ENCODE results near the gene DNAJC1.
"Not testable (repeated sequence)": the region's sequence is repeated elsewhere in the genome, so short reads cannot be mapped to it uniquely, and the experiment has no call there.

Gene DNAJC1

GRCh38 chr10:22003177-22003963 is at the start of gene DNAJC1:
Gene DNAJC1 (minus strand): TSS chr10:22003730. CDS start chr10:22003434, 296 bp downstream.
- peak; percentile 96 to 99 for DNase-seq (ENCODE audit: low read depth in 1 of 2, low spot score in 1 of 2)

- no peak for DNase-seq (ENCODE audit: low read depth in 1 of 2, low spot score in 1 of 2)
These were observed 49.5 kb upstream of the DNAJC1 start for GRCh38 chr10:22053048-22053447.

- no peak for DNase-seq (ENCODE audit: low read depth in 1 of 2, low spot score in 1 of 2)
These were observed 46.1 kb upstream of the DNAJC1 start for GRCh38 chr10:22049635-22050034.

- no peak for DNase-seq (ENCODE audit: low read depth in 1 of 2, low spot score in 1 of 2)
These were observed 44.3 kb upstream of the DNAJC1 start for GRCh38 chr10:22047812-22048211.

- no peak for DNase-seq (ENCODE audit: low read depth in 1 of 2, low spot score in 1 of 2)
These were observed 39.8 kb upstream of the DNAJC1 start for GRCh38 chr10:22043327-22043633.

GRCh38 chr10:22042557-22043326 is 39.2 kb upstream of the DNAJC1 start:
- no peak for DNase-seq (ENCODE audit: low read depth in 1 of 2, low spot score in 1 of 2)

GRCh38 chr10:22034333-22034732 is 30.8 kb upstream of the DNAJC1 start:
- no peak for DNase-seq (ENCODE audit: low read depth in 1 of 2, low spot score in 1 of 2)

GRCh38 chr10:22032268-22032667 is 28.7 kb upstream of the DNAJC1 start:
- DNase-seq (ENCODE audit: low read depth in 1 of 2, low spot score in 1 of 2), result not testable (repeated sequence)

- DNase-seq (ENCODE audit: low read depth in 1 of 2, low spot score in 1 of 2), result no peak
These were observed 26.9 kb upstream of the DNAJC1 start for GRCh38 chr10:22030421-22030820.

- DNase-seq (ENCODE audit: low read depth in 1 of 2, low spot score in 1 of 2), result no peak
These were observed 26.1 kb upstream of the DNAJC1 start for GRCh38 chr10:22029445-22030236.

- no peak for DNase-seq (ENCODE audit: low read depth in 1 of 2, low spot score in 1 of 2)
These were observed 24.1 kb upstream of the DNAJC1 start for GRCh38 chr10:22027364-22028238.

GRCh38 chr10:22026287-22026686 is 22.8 kb upstream of the DNAJC1 start:
- no peak for DNase-seq (ENCODE audit: low read depth in 1 of 2, low spot score in 1 of 2)

GRCh38 chr10:22023508-22023907 is 20.0 kb upstream of the DNAJC1 start:
- no peak for DNase-seq (ENCODE audit: low read depth in 1 of 2, low spot score in 1 of 2)

- DNase-seq (ENCODE audit: low read depth in 1 of 2, low spot score in 1 of 2), result peak; percentile 16 to 22
These were observed 18.9 kb upstream of the DNAJC1 start for GRCh38 chr10:22022257-22023032.

- DNase-seq (ENCODE audit: low read depth in 1 of 2, low spot score in 1 of 2), result not testable (repeated sequence)
These were observed 17.6 kb upstream of the DNAJC1 start for GRCh38 chr10:22021144-22021543.

GRCh38 chr10:22017283-22018020 is 13.9 kb upstream of the DNAJC1 start:
- no peak for DNase-seq (ENCODE audit: low read depth in 1 of 2, low spot score in 1 of 2)

- DNase-seq (ENCODE audit: low read depth in 1 of 2, low spot score in 1 of 2), result no peak
These were observed 12.6 kb upstream of the DNAJC1 start for GRCh38 chr10:22016046-22016705.

GRCh38 chr10:22010973-22011408 is 7.5 kb upstream of the DNAJC1 start:
- DNase-seq (ENCODE audit: low read depth in 1 of 2, low spot score in 1 of 2), result no peak

- no peak for DNase-seq (ENCODE audit: low read depth in 1 of 2, low spot score in 1 of 2)
These were observed 7.0 kb upstream of the DNAJC1 start for GRCh38 chr10:22010539-22010938.
